ENCODE results near the gene CHRNB2.

The CHRNB2 gene

DNA sequence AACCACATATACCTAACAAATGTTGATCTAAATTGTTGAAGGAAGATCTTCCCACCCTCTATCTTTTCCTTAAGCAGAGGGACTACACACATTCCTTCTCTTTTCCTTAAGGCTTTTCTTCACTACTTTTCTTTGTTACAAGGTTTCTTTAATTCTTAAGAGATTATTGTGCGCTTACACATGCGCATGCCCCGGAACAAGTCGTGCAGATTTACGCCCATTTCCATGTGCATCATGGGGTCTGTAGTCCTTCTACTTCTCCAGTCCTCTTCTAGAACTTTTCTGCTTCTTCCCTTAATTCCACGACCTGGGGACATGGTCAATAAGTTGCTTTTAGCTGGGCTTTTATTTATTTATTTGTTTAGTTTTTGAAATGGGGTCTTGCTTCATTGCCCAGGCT, 1.7 kb upstream of the CHRNB2 start:
- Mint-ChIP-seq H3K27ac (no peak overlapping the region), H3K27me3 (ENCODE audit: low read depth) (peaks cover 73% of the 10 kb centered on the region), H3K9me3 (no peaks in the 10 kb centered on the region), H3K4me3 (no peak overlapping the region), H3K36me3 (ENCODE audit: low read depth) (no peaks in the 10 kb centered on the region), H3K4me1 (peaks cover 9% of the 10 kb centered on the region)
- TF ChIP-seq, protein P1, sequence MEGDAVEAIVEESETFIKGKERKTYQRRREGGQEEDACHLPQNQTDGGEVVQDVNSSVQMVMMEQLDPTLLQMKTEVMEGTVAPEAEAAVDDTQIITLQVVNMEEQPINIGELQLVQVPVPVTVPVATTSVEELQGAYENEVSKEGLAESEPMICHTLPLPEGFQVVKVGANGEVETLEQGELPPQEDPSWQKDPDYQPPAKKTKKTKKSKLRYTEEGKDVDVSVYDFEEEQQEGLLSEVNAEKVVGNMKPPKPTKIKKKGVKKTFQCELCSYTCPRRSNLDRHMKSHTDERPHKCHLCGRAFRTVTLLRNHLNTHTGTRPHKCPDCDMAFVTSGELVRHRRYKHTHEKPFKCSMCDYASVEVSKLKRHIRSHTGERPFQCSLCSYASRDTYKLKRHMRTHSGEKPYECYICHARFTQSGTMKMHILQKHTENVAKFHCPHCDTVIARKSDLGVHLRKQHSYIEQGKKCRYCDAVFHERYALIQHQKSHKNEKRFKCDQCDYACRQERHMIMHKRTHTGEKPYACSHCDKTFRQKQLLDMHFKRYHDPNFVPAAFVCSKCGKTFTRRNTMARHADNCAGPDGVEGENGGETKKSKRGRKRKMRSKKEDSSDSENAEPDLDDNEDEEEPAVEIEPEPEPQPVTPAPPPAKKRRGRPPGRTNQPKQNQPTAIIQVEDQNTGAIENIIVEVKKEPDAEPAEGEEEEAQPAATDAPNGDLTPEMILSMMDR (IDR thresholded peaks at IDR 0.05; ENCODE audit: unreplicated experiment in 3 of 3): no peak

DNA sequence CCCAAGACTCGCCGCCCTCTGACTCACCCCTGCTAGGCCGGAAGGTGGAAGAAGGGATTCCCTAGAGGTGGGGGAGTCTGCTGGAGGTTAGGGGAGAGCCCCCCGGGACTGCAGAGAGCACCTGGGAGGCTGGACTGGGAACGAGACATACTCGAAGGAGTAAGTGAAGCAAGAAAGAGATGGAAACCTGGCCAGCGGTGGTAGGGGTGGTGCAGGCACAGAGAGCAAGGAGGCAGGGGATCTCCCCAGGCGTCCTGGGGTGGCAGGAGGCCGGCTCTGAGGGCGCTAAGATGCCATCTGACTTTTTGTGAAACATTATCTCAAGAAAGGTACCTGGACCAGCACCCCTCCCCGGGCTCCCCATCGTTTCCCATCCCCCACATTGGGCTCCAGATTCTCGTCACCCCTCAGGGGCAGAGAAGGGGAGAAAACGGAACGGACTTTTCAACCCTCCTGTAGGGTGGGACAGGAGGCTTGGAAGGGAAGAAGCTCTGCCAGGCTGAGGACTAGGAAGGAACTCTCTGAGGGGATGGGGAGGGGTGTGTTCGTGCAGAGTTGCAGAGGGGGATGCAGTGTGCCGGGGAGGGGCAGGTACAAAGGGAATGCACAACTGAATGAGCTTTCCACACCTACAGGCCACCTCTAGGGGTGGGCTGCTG, 708 bp downstream of the CHRNB2 start:
- Mint-ChIP-seq H3K27me3 (ENCODE audit: low read depth) (peaks cover 81% of the 10 kb centered on the region), H3K27ac (no peak overlapping the region), H3K9me3 (no peaks in the 10 kb centered on the region), H3K36me3 (ENCODE audit: low read depth) (no peaks in the 10 kb centered on the region), H3K4me1 (peaks cover 9% of the 10 kb centered on the region), H3K4me3 (peak overlapping the region; percentile 43 to 75 (median 53))
- TF ChIP-seq, protein P1 (IDR thresholded peaks at IDR 0.05; ENCODE audit: unreplicated experiment in 3 of 3): no peak

DNA sequence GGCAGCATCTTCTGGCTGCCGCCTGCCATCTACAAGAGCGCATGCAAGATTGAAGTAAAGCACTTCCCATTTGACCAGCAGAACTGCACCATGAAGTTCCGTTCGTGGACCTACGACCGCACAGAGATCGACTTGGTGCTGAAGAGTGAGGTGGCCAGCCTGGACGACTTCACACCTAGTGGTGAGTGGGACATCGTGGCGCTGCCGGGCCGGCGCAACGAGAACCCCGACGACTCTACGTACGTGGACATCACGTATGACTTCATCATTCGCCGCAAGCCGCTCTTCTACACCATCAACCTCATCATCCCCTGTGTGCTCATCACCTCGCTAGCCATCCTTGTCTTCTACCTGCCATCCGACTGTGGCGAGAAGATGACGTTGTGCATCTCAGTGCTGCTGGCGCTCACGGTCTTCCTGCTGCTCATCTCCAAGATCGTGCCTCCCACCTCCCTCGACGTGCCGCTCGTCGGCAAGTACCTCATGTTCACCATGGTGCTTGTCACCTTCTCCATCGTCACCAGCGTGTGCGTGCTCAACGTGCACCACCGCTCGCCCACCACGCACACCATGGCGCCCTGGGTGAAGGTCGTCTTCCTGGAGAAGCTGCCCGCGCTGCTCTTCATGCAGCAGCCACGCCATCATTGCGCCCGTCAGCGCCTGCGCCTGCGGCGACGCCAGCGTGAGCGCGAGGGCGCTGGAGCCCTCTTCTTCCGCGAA, 3.8 kb downstream of the CHRNB2 start:
- peaks cover 27% of the 10 kb centered on the region for H3K4me1 Mint-ChIP-seq
- H3K9me3 Mint-ChIP-seq: no peaks in the 10 kb centered on the region
- H3K27ac Mint-ChIP-seq: no peak overlapping the region
- H3K4me3 Mint-ChIP-seq: no peak overlapping the region
- peaks cover 64% of the 10 kb centered on the region for H3K27me3 Mint-ChIP-seq (ENCODE audit: low read depth)
- H3K36me3 Mint-ChIP-seq (ENCODE audit: low read depth): no peaks in the 10 kb centered on the region
- TF ChIP-seq, protein P1 (IDR thresholded peaks at IDR 0.05; ENCODE audit: unreplicated experiment in 3 of 3): no peak

DNA sequence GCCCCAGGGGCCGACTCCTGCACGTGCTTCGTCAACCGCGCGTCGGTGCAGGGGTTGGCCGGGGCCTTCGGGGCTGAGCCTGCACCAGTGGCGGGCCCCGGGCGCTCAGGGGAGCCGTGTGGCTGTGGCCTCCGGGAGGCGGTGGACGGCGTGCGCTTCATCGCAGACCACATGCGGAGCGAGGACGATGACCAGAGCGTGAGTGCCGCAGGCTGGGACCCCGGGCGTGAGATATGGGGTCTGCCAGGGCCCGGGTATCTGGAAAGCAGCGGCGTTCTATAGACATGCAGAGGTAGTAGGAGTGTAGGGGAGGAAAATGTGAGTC, 4.3 kb downstream of the CHRNB2 start:
- TF ChIP-seq, protein P1 (IDR thresholded peaks at IDR 0.05; ENCODE audit: unreplicated experiment in 3 of 3): no peak
- no peak overlapping the region for H3K4me3 Mint-ChIP-seq
- no peaks in the 10 kb centered on the region for H3K36me3 Mint-ChIP-seq (ENCODE audit: low read depth)
- H3K27ac Mint-ChIP-seq: no peak overlapping the region
- H3K4me1 Mint-ChIP-seq: peaks cover 27% of the 10 kb centered on the region
- H3K27me3 Mint-ChIP-seq (ENCODE audit: low read depth): peaks cover 59% of the 10 kb centered on the region
- H3K9me3 Mint-ChIP-seq: no peaks in the 10 kb centered on the region

DNA sequence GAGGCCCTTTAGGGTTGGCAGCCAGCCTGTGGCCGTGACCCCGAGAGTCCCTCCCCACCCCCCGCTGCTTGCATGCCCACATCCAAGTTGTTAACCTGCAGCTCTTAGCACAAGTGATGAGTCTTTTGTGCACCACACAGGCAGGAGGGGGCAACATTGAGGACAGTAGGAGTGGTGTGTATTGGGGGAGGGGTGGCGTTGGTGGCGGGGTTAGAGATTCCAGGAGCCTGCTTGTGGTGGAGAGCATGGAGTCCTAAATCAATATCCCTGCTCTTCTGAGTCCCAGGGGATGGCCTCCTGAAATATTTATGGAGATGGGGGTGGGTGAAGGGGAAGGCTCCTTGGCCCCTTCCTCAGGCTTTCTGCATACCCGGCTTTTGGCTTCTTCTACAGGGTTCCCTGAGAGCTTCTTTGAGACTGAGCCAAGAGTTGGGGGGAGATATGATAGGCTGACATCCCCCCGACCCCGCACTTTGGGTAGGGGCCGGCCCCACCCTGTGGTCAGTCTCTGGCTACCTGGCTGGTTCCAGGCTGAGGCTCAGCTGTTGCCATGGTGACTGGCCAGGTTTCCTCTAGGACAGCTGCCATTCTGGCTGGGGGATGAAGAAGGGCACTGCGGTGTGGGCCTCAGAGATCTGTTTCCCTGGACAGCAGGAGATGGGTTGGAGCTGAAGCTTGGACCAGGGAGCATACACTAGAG, 5.0 kb downstream of the CHRNB2 start:
- H3K27me3 Mint-ChIP-seq (ENCODE audit: low read depth): peaks cover 52% of the 10 kb centered on the region
- H3K4me3 Mint-ChIP-seq: no peak overlapping the region
- no peaks in the 10 kb centered on the region for H3K9me3 Mint-ChIP-seq
- H3K4me1 Mint-ChIP-seq: peaks cover 23% of the 10 kb centered on the region
- TF ChIP-seq, protein P1 (IDR thresholded peaks at IDR 0.05; ENCODE audit: unreplicated experiment in 3 of 3): no peak
- no peaks in the 10 kb centered on the region for H3K36me3 Mint-ChIP-seq (ENCODE audit: low read depth)
- H3K27ac Mint-ChIP-seq: no peak overlapping the region

Measured in nephron (organoid).